NCI-H2029 treated with DMSO at 0.1 percent for 48 hours (cell line): ENCODE results near the gene PDCD1.
"Not testable (repeated sequence)": the region's sequence is repeated elsewhere in the genome, so short reads cannot be mapped to it uniquely, and the experiment has no call there.

ENCODE experiments used
- DNase-seq: peaks from one replicate; lab custom pipeline; 2025; lab: John Stamatoyannopoulos, UW

The PDCD1 gene

GRCh38 chr2:241812730-241813643 is 45.7 kb downstream of the PDCD1 start:
- no peak for DNase-seq

- no peak for DNase-seq
Measured at GRCh38 chr2:241811952-241812729, 46.6 kb downstream of the PDCD1 start.

GRCh38 chr2:241811201-241811951 is 47.3 kb downstream of the PDCD1 start:
- no peak for DNase-seq

GRCh38 chr2:241810307-241811200 is 48.1 kb downstream of the PDCD1 start:
- DNase-seq = no peak

GRCh38 chr2:241809383-241810306 is 49.0 kb downstream of the PDCD1 start:
- no peak for DNase-seq

- no peak for DNase-seq
Measured at GRCh38 chr2:241808721-241809382, 49.8 kb downstream of the PDCD1 start, which contains the start of gene NEU4. NEU4 (plus strand) TSS chr2:241809193; CDS start chr2:241814485, 5,292 bp downstream.

- DNase-seq = no peak
Measured at GRCh38 chr2:241808051-241808720, 50.5 kb downstream of the PDCD1 start.

GRCh38 chr2:241806217-241806616 is 52.5 kb downstream of the PDCD1 start:
- not testable (repeated sequence) for DNase-seq

- DNase-seq = no peak
Measured at GRCh38 chr2:241804326-241805229, 54.1 kb downstream of the PDCD1 start.

GRCh38 chr2:241803387-241804325 is 55.0 kb downstream of the PDCD1 start:
- DNase-seq = no peak

- no peak for DNase-seq
Measured at GRCh38 chr2:241802421-241803318, 56.0 kb downstream of the PDCD1 start.

GRCh38 chr2:241801611-241802420 is 56.9 kb downstream of the PDCD1 start:
- DNase-seq = no peak

- not testable (repeated sequence) for DNase-seq
Measured at GRCh38 chr2:241800198-241800903, 58.3 kb downstream of the PDCD1 start.
